HEK293 (cell line): ENCODE results near the gene INTS2.

Source experiments
- CTCF ChIP-seq: fragments of 450-650 bp; formaldehyde crosslinking; IDR thresholded peaks from 2 replicates; pipeline ENCODE4 v1.5.1; 2016; ENCODE audit warnings: missing biosample characterization, missing genetic modification characterization
- ZBTB1 ChIP-seq: fragments of 450-650 bp; formaldehyde crosslinking; IDR thresholded peaks from 2 replicates; pipeline ENCODE4 v1.5.1; 2016; ENCODE audit warnings: missing biosample characterization, missing genetic modification characterization
- ZFP3 ChIP-seq: fragments of 450-650 bp; formaldehyde crosslinking; IDR thresholded peaks from 2 replicates; pipeline ENCODE4 v1.5.1; 2016; ENCODE audit warnings: low read depth, missing biosample characterization, missing genetic modification characterization
- ZNF785 ChIP-seq: fragments of 450-650 bp; formaldehyde crosslinking; IDR thresholded peaks from 2 replicates; pipeline ENCODE4 v1.5.1; 2016; ENCODE audit warnings: missing biosample characterization, missing genetic modification characterization
- TF ChIP-seq, protein P1 (sequence below): fragments of 450-650 bp; formaldehyde crosslinking; IDR thresholded peaks from 2 replicates; pipeline ENCODE4 v1.5.1; 2016; ENCODE audit warnings: missing biosample characterization, missing genetic modification characterization

- no peak for TF ChIP-seq CTCF (tag by site-specific recombination)
- no peak for TF ChIP-seq ZNF785 (tag by site-specific recombination)
- TF ChIP-seq, protein P1, sequence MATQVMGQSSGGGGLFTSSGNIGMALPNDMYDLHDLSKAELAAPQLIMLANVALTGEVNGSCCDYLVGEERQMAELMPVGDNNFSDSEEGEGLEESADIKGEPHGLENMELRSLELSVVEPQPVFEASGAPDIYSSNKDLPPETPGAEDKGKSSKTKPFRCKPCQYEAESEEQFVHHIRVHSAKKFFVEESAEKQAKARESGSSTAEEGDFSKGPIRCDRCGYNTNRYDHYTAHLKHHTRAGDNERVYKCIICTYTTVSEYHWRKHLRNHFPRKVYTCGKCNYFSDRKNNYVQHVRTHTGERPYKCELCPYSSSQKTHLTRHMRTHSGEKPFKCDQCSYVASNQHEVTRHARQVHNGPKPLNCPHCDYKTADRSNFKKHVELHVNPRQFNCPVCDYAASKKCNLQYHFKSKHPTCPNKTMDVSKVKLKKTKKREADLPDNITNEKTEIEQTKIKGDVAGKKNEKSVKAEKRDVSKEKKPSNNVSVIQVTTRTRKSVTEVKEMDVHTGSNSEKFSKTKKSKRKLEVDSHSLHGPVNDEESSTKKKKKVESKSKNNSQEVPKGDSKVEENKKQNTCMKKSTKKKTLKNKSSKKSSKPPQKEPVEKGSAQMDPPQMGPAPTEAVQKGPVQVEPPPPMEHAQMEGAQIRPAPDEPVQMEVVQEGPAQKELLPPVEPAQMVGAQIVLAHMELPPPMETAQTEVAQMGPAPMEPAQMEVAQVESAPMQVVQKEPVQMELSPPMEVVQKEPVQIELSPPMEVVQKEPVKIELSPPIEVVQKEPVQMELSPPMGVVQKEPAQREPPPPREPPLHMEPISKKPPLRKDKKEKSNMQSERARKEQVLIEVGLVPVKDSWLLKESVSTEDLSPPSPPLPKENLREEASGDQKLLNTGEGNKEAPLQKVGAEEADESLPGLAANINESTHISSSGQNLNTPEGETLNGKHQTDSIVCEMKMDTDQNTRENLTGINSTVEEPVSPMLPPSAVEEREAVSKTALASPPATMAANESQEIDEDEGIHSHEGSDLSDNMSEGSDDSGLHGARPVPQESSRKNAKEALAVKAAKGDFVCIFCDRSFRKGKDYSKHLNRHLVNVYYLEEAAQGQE (tag by site-specific recombination) = no peak
- TF ChIP-seq ZFP3 (tag by site-specific recombination) = no peak
- no peak for TF ChIP-seq ZBTB1 (tag by site-specific recombination)
These were observed 39.9 kb upstream of the INTS2 start for GRCh38 chr17:61967729-61968128.
